ENCODE measurements around the gene CST2. TPM values are rescaled to one million over a fixed set of nuclear protein-coding genes. Genes with fewer than 3 reads are reported as not detected.
"Not testable (repeated sequence)": the region's sequence is repeated elsewhere in the genome, so short reads cannot be mapped to it uniquely, and the experiment has no call there.

Gene CST2
- total and polyA plus RNA-seq, 4 experiments from 2014 or later: not detected

GRCh38 chr20:23782366-23782983 lies 44.1 kb downstream of the CST2 start:
- H3K36me3 ChIP-seq (ENCODE audit: insufficient read depth, low read length): no peaks in the 10 kb centered on the region
- Mint-ChIP-seq H3K4me3 (no peak overlapping the region), H3K4me1 (no peaks in the 10 kb centered on the region), H3K9me3 (peaks cover 0 to 5% (median 0%) of the 10 kb centered on the region in 8 donors), H3K27me3 (peaks cover 0 to 3% of the 10 kb centered on the region in 2 donors), H3K27ac (no peak overlapping the region), H3K36me3 (no peaks in the 10 kb centered on the region)
- H3K4me1 ChIP-seq (ENCODE audit: insufficient read depth, low read length): no peaks in the 10 kb centered on the region
- no peaks in the 10 kb centered on the region for H3K9me3 ChIP-seq (ENCODE audit: control insufficient read depth in 1 of 2, low read length in 2 of 2)
- H3K27ac ChIP-seq (ENCODE audit: low read depth, low read length): no peak overlapping the region
- H3K27me3 ChIP-seq (ENCODE audit: insufficient read depth, low read length): no peaks in the 10 kb centered on the region
- DNase-seq: no peak
- POLR2A ChIA-PET (ENCODE audit: partially characterized antibody): no interaction called here
- no peak overlapping the region for H3K4me3 ChIP-seq (ENCODE audit: low read length in 2 of 2)
- CTCF ChIA-PET (ENCODE audit: partially characterized antibody): no interaction called here
- intact Hi-C loops (cut with micrococcal nuclease): no loop called here

- H3K4me1 Mint-ChIP-seq, H3K27ac Mint-ChIP-seq: not testable (repeated sequence)
These were observed 47.9 kb downstream of the CST2 start for GRCh38 chr20:23778676-23779075.

GRCh38 chr20:23777380-23777779 lies 49.1 kb downstream of the CST2 start:
- H3K36me3 Mint-ChIP-seq; CTCF ChIA-PET (ENCODE audit: partially characterized antibody); H3K4me3 ChIP-seq (ENCODE audit: low read length in 2 of 2); H3K9me3 ChIP-seq (ENCODE audit: control insufficient read depth in 1 of 2, low read length in 2 of 2); H3K27me3 ChIP-seq (ENCODE audit: insufficient read depth, low read length); H3K9me3 Mint-ChIP-seq; H3K4me1 ChIP-seq (ENCODE audit: insufficient read depth, low read length); intact Hi-C loops (cut with micrococcal nuclease); H3K4me1 Mint-ChIP-seq; H3K27ac ChIP-seq (ENCODE audit: low read depth, low read length); DNase-seq; H3K4me3 Mint-ChIP-seq; H3K27me3 Mint-ChIP-seq; H3K27ac Mint-ChIP-seq; POLR2A ChIA-PET (ENCODE audit: partially characterized antibody); H3K36me3 ChIP-seq (ENCODE audit: insufficient read depth, low read length): not testable (repeated sequence)

More at GRCh38 chr20:23778676-23779075, 47.9 kb downstream of the CST2 start:
- H3K27me3 ChIP-seq (ENCODE audit: insufficient read depth, low read length); H3K27ac ChIP-seq (ENCODE audit: low read depth, low read length); H3K4me3 Mint-ChIP-seq; intact Hi-C loops (cut with micrococcal nuclease); H3K4me3 ChIP-seq (ENCODE audit: low read length in 2 of 2); H3K4me1 ChIP-seq (ENCODE audit: insufficient read depth, low read length); H3K27me3 Mint-ChIP-seq; H3K36me3 ChIP-seq (ENCODE audit: insufficient read depth, low read length); DNase-seq; H3K9me3 Mint-ChIP-seq; H3K9me3 ChIP-seq (ENCODE audit: control insufficient read depth in 1 of 2, low read length in 2 of 2); H3K36me3 Mint-ChIP-seq; POLR2A ChIA-PET (ENCODE audit: partially characterized antibody); CTCF ChIA-PET (ENCODE audit: partially characterized antibody): not testable (repeated sequence)

GRCh38 chr20:23776067-23776771 lies 50.3 kb downstream of the CST2 start:
- Mint-ChIP-seq H3K27ac (no peak overlapping the region), H3K27me3 (peaks cover 0 to 5% of the 10 kb centered on the region in 2 donors), H3K36me3 (no peaks in the 10 kb centered on the region), H3K4me1 (no peaks in the 10 kb centered on the region), H3K4me3 (no peak overlapping the region), H3K9me3 (no peaks in the 10 kb centered on the region)
- no peaks in the 10 kb centered on the region for H3K36me3 ChIP-seq (ENCODE audit: insufficient read depth, low read length)
- POLR2A ChIA-PET (ENCODE audit: partially characterized antibody): no interaction called here
- H3K4me3 ChIP-seq (ENCODE audit: low read length in 2 of 2): no peak overlapping the region
- intact Hi-C loops (cut with micrococcal nuclease): no loop called here
- H3K9me3 ChIP-seq (ENCODE audit: control insufficient read depth in 1 of 2, low read length in 2 of 2): no peaks in the 10 kb centered on the region
- no peaks in the 10 kb centered on the region for H3K27me3 ChIP-seq (ENCODE audit: insufficient read depth, low read length)
- CTCF ChIA-PET (ENCODE audit: partially characterized antibody): no interaction called here
- H3K27ac ChIP-seq (ENCODE audit: low read depth, low read length): no peak overlapping the region
- no peaks in the 10 kb centered on the region for H3K4me1 ChIP-seq (ENCODE audit: insufficient read depth, low read length)
- DNase-seq: no peak

GRCh38 chr20:23774081-23774480 lies 52.4 kb downstream of the CST2 start:
- intact Hi-C loops (cut with micrococcal nuclease): no loop called here
- Histone ChIP-seq H3K27ac (ENCODE audit: low read depth, low read length) (no peak overlapping the region), H3K36me3 (ENCODE audit: insufficient read depth, low read length) (no peaks in the 10 kb centered on the region), H3K27me3 (ENCODE audit: insufficient read depth, low read length) (no peaks in the 10 kb centered on the region), H3K9me3 (ENCODE audit: control insufficient read depth in 1 of 2, low read length in 2 of 2) (no peaks in the 10 kb centered on the region), H3K4me3 (ENCODE audit: low read length in 2 of 2) (no peak overlapping the region), H3K4me1 (ENCODE audit: insufficient read depth, low read length) (no peaks in the 10 kb centered on the region)
- Mint-ChIP-seq H3K27ac (no peak overlapping the region), H3K4me1 (no peaks in the 10 kb centered on the region), H3K36me3 (no peaks in the 10 kb centered on the region), H3K9me3 (no peaks in the 10 kb centered on the region), H3K4me3 (no peak overlapping the region), H3K27me3 (peaks cover 0 to 5% of the 10 kb centered on the region in 2 donors)
- ChIA-PET POLR2A (ENCODE audit: partially characterized antibody) (no interaction called here), CTCF (ENCODE audit: partially characterized antibody) (no interaction called here)
- no peak for DNase-seq

Other genes starting within 250 kb of the CST2 start
- not detected for gene CST9, start 220.8 kb downstream of the CST2 start, total RNA-seq
- gene CST9, start 220.8 kb downstream of the CST2 start, polyA plus RNA-seq: not detected
- gene CST3, start 188.8 kb downstream of the CST2 start, total RNA-seq: 1 to 10 TPM; 8.1 to 8.3 TPM
- 1 to 10 TPM in 1 of 2 donors, under 1 TPM in 1; 0.31 to 4.2 TPM for gene CST3, start 188.8 kb downstream of the CST2 start, polyA plus RNA-seq
- gene CST4, start 137.7 kb downstream of the CST2 start, total RNA-seq: not detected
- not detected for gene CST4, start 137.7 kb downstream of the CST2 start, polyA plus RNA-seq
- gene CST1, start 75.8 kb downstream of the CST2 start, total RNA-seq: not detected
- not detected for gene CST1, start 75.8 kb downstream of the CST2 start, polyA plus RNA-seq
- not detected for gene CST5, start 53.0 kb upstream of the CST2 start, total RNA-seq
- gene CST5, start 53.0 kb upstream of the CST2 start, polyA plus RNA-seq: not detected
- not detected for gene GGTLC1, start 162.1 kb upstream of the CST2 start, total RNA-seq
- gene GGTLC1, start 162.1 kb upstream of the CST2 start, polyA plus RNA-seq: not detected